ENCODE data around the gene BDKRB2. TPM values are rescaled to one million over a fixed set of nuclear protein-coding genes. Genes with fewer than 3 reads are reported as not detected.

BDKRB2 gene
- total RNA-seq, 1 donor from 2014 or later, result 3.8 TPM

DNA sequence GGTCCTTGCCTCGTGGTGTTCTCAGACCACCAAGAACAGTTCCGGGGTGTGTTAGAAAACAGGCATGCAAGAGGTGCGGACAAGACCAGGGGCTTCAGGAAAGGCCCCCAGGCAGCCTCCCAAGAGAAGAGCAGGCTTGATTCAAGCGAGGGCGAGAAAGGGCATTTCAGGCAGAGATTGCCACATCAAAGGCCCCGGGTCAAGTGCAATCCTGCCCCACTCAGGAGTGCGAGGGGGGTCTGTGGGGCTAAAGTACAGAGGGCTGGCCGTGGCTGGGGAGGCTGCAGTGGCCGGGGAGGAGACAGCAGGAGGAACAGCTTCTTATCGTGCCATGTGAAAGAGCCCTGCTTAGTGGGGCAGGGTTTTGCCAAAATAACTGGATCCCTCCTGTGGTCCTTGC lies 2.7 kb upstream of the BDKRB2 start:
- DNase-seq, result no peak
- no peak overlapping the region for H3K4me3 Mint-ChIP-seq (ENCODE audit: unreplicated experiment)
- H3K36me3 Mint-ChIP-seq (ENCODE audit: unreplicated experiment), result peaks cover 10% of the 10 kb centered on the region
- H3K27me3 Mint-ChIP-seq (ENCODE audit: unreplicated experiment), result peaks cover 2% of the 10 kb centered on the region
- H3K9me3 Mint-ChIP-seq (ENCODE audit: unreplicated experiment), result peaks cover 1% of the 10 kb centered on the region
- no peak overlapping the region for H3K27ac Mint-ChIP-seq (ENCODE audit: unreplicated experiment)
- no peak for TF ChIP-seq CTCF (IDR thresholded peaks at IDR 0.05; ENCODE audit: partially characterized antibody, unreplicated experiment)
- H3K4me1 Mint-ChIP-seq (ENCODE audit: low read depth, unreplicated experiment), result peaks cover 7% of the 10 kb centered on the region

- peaks cover 4% of the 10 kb centered on the region for H3K36me3 Mint-ChIP-seq (ENCODE audit: unreplicated experiment)
- no peak overlapping the region for H3K4me3 Mint-ChIP-seq (ENCODE audit: unreplicated experiment)
- no peak overlapping the region for H3K27ac Mint-ChIP-seq (ENCODE audit: unreplicated experiment)
- H3K9me3 Mint-ChIP-seq (ENCODE audit: unreplicated experiment), result peaks cover 1% of the 10 kb centered on the region
- no peak for TF ChIP-seq CTCF (IDR thresholded peaks at IDR 0.05; ENCODE audit: partially characterized antibody, unreplicated experiment)
- H3K27me3 Mint-ChIP-seq (ENCODE audit: unreplicated experiment), result peaks cover 2% of the 10 kb centered on the region
- no peak for DNase-seq
- H3K4me1 Mint-ChIP-seq (ENCODE audit: low read depth, unreplicated experiment), result peaks cover 7% of the 10 kb centered on the region
Observed at GRCh38 chr14:96202441-96203094, 2.1 kb upstream of the BDKRB2 start.

DNA sequence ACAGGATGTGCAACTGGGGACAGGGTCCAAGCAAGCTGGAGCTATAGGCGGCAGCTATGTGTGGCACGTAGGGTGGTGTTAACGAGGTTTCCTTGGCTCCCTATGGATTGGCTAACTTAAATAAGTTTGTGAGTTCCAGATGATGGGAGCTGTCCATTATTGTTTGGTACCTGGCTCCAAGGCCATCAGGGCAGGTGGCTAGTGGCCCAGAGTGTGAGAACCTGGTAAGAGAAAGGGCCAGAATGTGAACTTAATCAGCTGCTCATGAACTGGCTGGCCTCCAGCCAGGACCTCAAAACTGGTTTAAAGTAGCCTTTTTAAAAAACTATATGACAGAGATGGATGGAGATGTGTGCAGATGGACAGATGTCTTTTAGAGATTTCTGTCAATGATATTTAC lies 1.5 kb upstream of the BDKRB2 start:
- Mint-ChIP-seq H3K4me1 (ENCODE audit: low read depth, unreplicated experiment) (peaks cover 7% of the 10 kb centered on the region), H3K27ac (ENCODE audit: unreplicated experiment) (no peak overlapping the region), H3K36me3 (ENCODE audit: unreplicated experiment) (peaks cover 4% of the 10 kb centered on the region), H3K4me3 (ENCODE audit: unreplicated experiment) (no peak overlapping the region), H3K27me3 (ENCODE audit: unreplicated experiment) (peaks cover 3% of the 10 kb centered on the region), H3K9me3 (ENCODE audit: unreplicated experiment) (peaks cover 1% of the 10 kb centered on the region)
- no peak for TF ChIP-seq CTCF (IDR thresholded peaks at IDR 0.05; ENCODE audit: partially characterized antibody, unreplicated experiment)
- DNase-seq, result no peak

DNA sequence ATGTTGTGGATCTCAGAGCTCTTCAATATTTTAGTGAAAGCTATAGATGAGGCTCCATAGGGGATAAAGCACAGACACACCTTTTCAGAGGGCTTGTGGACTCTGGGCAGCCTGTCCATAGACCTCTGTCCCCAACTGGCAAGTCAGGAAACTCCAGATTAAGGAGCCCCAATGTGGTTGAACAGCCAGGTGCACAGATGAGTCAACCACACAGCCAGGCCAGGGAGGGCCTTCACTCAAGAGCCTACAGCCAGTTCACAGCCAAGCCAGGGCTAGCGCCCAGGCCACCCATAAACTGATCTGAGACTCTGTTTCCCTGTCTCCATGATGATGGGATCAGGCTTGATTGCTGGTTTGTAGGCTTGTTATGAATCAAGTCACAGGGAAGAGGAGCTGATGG lies 1.0 kb upstream of the BDKRB2 start:
- Mint-ChIP-seq H3K4me3 (ENCODE audit: unreplicated experiment) (peak overlapping the region; percentile 51), H3K4me1 (ENCODE audit: low read depth, unreplicated experiment) (peaks cover 7% of the 10 kb centered on the region), H3K27ac (ENCODE audit: unreplicated experiment) (no peak overlapping the region)

More for the DNA sequence above, 1.0 kb upstream of the BDKRB2 start:
- Mint-ChIP-seq H3K27me3 (ENCODE audit: unreplicated experiment) (peaks cover 3% of the 10 kb centered on the region), H3K36me3 (ENCODE audit: unreplicated experiment) (peaks cover 4% of the 10 kb centered on the region), H3K9me3 (ENCODE audit: unreplicated experiment) (peaks cover 1% of the 10 kb centered on the region)
- no peak for DNase-seq
- no peak for TF ChIP-seq CTCF (IDR thresholded peaks at IDR 0.05; ENCODE audit: partially characterized antibody, unreplicated experiment)
